ENCODE measurements around the gene STARD8. TPM values are rescaled to one million over a fixed set of nuclear protein-coding genes. Genes with fewer than 3 reads are reported as not detected.

The STARD8 gene
- total RNA-seq, 4 donors from 2014 or later, result 0.70 to 5.0 (median 4.1) TPM

GRCh38 chrX:68697036-68697435, 49.6 kb downstream of the STARD8 start:
- no peaks in the 10 kb centered on the region for H3K36me3 ChIP-seq
- no peak overlapping the region for H3K27ac ChIP-seq
- no peaks in the 10 kb centered on the region for H3K9me3 ChIP-seq
- H3K4me1 ChIP-seq, result no peaks in the 10 kb centered on the region
- H3K27me3 ChIP-seq, result no peaks in the 10 kb centered on the region
- H3K4me3 ChIP-seq, result no peak overlapping the region
- no peak for DNase-seq
- TF ChIP-seq CTCF (IDR thresholded peaks at IDR 0.05), result no peak

- Histone ChIP-seq H3K36me3 (no peaks in the 10 kb centered on the region), H3K4me3 (no peak overlapping the region), H3K9me3 (no peaks in the 10 kb centered on the region), H3K27ac (no peak overlapping the region), H3K27me3 (no peaks in the 10 kb centered on the region), H3K4me1 (no peaks in the 10 kb centered on the region)
- no peak for DNase-seq
- no peak for TF ChIP-seq POLR2A (IDR thresholded peaks at IDR 0.05)
- no peak for TF ChIP-seq CTCF (IDR thresholded peaks at IDR 0.05)
These were observed 50.1 kb downstream of the STARD8 start for GRCh38 chrX:68697465-68698125.

- no peak for DNase-seq
- no peak overlapping the region for H3K4me3 ChIP-seq
- no peaks in the 10 kb centered on the region for H3K36me3 ChIP-seq
- H3K27ac ChIP-seq, result no peak overlapping the region
- H3K27me3 ChIP-seq, result no peaks in the 10 kb centered on the region
- TF ChIP-seq CTCF (IDR thresholded peaks at IDR 0.05), result no peak
- TF ChIP-seq POLR2A (IDR thresholded peaks at IDR 0.05), result no peak
- no peaks in the 10 kb centered on the region for H3K4me1 ChIP-seq
- H3K9me3 ChIP-seq, result no peaks in the 10 kb centered on the region
These were observed 51.5 kb downstream of the STARD8 start for GRCh38 chrX:68698942-68699341.

GRCh38 chrX:68699960-68700746, 52.7 kb downstream of the STARD8 start:
- Histone ChIP-seq H3K27me3 (no peaks in the 10 kb centered on the region), H3K27ac (no peak overlapping the region)
- no peak for DNase-seq

GRCh38 chrX:68703369-68703768, 55.9 kb downstream of the STARD8 start:
- H3K9me3 ChIP-seq, result no peaks in the 10 kb centered on the region
- no peak overlapping the region for H3K27ac ChIP-seq
- no peak overlapping the region for H3K4me3 ChIP-seq
- no peaks in the 10 kb centered on the region for H3K36me3 ChIP-seq
- H3K27me3 ChIP-seq, result no peaks in the 10 kb centered on the region
- no peak for DNase-seq
- no peaks in the 10 kb centered on the region for H3K4me1 ChIP-seq
- no peak for TF ChIP-seq POLR2A (IDR thresholded peaks at IDR 0.05)
- no peak for TF ChIP-seq CTCF (IDR thresholded peaks at IDR 0.05)

More at GRCh38 chrX:68699960-68700746, 52.7 kb downstream of the STARD8 start:
- no peaks in the 10 kb centered on the region for H3K9me3 ChIP-seq
- no peaks in the 10 kb centered on the region for H3K4me1 ChIP-seq
- H3K36me3 ChIP-seq, result no peaks in the 10 kb centered on the region
- no peak for TF ChIP-seq CTCF (IDR thresholded peaks at IDR 0.05)
- no peak for TF ChIP-seq POLR2A (IDR thresholded peaks at IDR 0.05)
- H3K4me3 ChIP-seq, result no peak overlapping the region

Measured in Peyer's patch (tissue), 4 donors.